ENCODE results near the gene TNS3. TPM values are rescaled to one million over a fixed set of nuclear protein-coding genes. Genes with fewer than 3 reads are reported as not detected.
"Not testable (repeated sequence)": the region's sequence is repeated elsewhere in the genome, so short reads cannot be mapped to it uniquely, and the experiment has no call there.

TNS3 gene
- total and polyA plus RNA-seq, 2 experiments from 2014 or later = 2.7 to 5.7 TPM

DNA sequence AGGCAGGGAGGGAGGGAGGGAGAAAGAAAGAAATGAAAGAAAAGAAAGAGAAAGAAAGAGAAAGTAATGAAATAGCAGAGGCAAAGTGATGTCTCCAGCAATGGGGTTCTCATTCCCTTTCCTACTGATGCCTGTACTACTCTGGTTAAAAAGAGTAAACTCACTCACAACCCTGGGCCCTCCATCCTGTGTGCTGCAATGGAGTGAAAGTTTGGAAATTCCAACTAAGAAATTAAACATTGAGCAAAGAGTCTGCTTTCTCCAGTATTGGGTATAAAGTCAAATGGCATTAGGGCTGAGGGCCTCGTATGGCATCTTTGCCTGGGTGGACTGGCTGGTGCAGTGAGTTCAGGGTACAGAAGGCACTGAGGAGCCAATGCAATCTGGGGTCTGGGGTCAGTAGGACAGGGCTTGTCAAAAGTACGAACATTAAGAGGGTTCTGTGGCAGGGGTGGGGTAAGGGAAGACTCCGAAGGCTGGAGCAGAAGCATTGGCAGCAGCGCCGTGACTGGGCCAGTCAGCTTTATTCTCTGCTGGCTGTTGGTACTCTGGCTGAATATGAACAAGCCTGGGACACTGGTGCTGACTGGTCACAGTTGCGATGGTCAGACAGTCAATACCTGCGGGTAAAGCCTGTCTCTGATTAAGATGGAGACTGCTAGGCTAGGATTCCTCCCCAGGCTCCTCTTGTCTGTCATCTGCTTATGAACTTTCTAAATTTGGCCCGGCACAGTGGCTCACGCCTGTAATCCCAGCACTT is 24.1 kb upstream of the TNS3 start:
- no peaks in the 10 kb centered on the region for H3K4me1 ChIP-seq (ENCODE audit: low read depth)
- TF ChIP-seq, protein P1, sequence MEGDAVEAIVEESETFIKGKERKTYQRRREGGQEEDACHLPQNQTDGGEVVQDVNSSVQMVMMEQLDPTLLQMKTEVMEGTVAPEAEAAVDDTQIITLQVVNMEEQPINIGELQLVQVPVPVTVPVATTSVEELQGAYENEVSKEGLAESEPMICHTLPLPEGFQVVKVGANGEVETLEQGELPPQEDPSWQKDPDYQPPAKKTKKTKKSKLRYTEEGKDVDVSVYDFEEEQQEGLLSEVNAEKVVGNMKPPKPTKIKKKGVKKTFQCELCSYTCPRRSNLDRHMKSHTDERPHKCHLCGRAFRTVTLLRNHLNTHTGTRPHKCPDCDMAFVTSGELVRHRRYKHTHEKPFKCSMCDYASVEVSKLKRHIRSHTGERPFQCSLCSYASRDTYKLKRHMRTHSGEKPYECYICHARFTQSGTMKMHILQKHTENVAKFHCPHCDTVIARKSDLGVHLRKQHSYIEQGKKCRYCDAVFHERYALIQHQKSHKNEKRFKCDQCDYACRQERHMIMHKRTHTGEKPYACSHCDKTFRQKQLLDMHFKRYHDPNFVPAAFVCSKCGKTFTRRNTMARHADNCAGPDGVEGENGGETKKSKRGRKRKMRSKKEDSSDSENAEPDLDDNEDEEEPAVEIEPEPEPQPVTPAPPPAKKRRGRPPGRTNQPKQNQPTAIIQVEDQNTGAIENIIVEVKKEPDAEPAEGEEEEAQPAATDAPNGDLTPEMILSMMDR (IDR thresholded peaks at IDR 0.05; ENCODE audit: low read depth, low read length) = no peak
- H3K9me3 ChIP-seq (ENCODE audit: low read depth) = no peaks in the 10 kb centered on the region
- no peak overlapping the region for H3K4me3 ChIP-seq
- no peak overlapping the region for H3K27ac ChIP-seq
- H3K36me3 ChIP-seq = no peaks in the 10 kb centered on the region
- no peak for DNase-seq (ENCODE audit: low read depth in 1 of 2, low spot score in 1 of 2)
- H3K27me3 ChIP-seq = no peaks in the 10 kb centered on the region

DNA sequence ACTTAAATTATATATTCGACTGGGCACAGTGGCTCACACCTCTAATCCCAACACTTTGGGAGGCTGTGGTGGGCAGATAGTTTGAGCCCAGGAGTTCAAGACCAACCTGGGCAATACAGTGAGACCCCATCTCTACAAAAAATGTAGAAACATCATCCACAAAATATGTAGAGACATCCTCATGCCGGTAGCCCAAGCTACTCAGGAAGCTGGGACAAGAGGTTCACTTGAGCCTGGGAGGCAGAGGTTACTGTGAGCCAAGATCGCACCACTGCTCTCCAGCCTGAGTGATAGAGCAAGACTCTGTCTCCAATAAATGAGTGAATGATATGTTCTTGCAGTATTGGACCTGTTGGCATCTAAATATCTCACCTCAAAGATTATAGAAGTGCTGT is 22.6 kb upstream of the TNS3 start:
- H3K36me3 ChIP-seq = no peaks in the 10 kb centered on the region
- no peak for DNase-seq (ENCODE audit: low read depth in 1 of 2, low spot score in 1 of 2)
- no peaks in the 10 kb centered on the region for H3K4me1 ChIP-seq (ENCODE audit: low read depth)
- no peak overlapping the region for H3K27ac ChIP-seq
- no peaks in the 10 kb centered on the region for H3K27me3 ChIP-seq
- no peaks in the 10 kb centered on the region for H3K9me3 ChIP-seq (ENCODE audit: low read depth)
- H3K4me3 ChIP-seq = no peak overlapping the region
- TF ChIP-seq, protein P1 (IDR thresholded peaks at IDR 0.05; ENCODE audit: low read depth, low read length) = no peak

DNA sequence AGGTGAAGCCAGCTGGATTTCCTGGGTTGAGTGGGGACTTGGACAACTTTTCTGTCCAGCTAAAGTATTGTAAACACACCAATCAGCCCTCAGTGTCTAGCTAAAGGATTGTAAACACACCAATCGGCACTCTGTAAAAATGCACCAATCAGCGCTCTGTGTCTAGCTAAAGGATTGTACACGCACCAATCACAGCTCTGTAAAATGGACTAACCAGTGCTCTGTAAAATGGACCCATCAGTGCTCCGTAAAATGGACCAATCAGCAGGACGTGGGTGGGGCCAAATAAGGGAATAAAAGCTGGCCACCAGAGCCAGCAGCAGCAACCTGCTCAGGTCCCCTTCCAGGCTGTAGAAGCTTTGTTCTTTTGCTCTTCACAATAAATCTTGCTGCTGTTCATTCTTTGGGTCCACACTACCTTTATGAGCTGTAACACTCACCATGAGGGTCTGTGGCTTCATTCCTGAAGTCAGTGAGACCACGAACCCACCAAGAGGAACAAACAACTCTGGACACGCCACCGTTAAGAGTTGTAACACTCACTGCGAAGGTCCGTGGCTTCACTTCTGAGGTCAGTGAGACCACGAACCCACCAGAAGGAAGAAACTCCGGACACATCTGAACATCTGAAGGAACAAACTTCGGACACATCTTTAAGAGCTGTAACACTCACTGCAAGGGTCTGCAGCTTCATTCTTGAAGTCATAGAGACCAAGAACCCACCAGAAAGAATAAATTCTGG is 21.8 kb upstream of the TNS3 start:
- not testable (repeated sequence) for H3K4me1 ChIP-seq (ENCODE audit: low read depth); DNase-seq (ENCODE audit: low read depth in 1 of 2, low spot score in 1 of 2); H3K36me3 ChIP-seq; H3K4me3 ChIP-seq; H3K27me3 ChIP-seq; H3K27ac ChIP-seq; H3K9me3 ChIP-seq (ENCODE audit: low read depth)

DNA sequence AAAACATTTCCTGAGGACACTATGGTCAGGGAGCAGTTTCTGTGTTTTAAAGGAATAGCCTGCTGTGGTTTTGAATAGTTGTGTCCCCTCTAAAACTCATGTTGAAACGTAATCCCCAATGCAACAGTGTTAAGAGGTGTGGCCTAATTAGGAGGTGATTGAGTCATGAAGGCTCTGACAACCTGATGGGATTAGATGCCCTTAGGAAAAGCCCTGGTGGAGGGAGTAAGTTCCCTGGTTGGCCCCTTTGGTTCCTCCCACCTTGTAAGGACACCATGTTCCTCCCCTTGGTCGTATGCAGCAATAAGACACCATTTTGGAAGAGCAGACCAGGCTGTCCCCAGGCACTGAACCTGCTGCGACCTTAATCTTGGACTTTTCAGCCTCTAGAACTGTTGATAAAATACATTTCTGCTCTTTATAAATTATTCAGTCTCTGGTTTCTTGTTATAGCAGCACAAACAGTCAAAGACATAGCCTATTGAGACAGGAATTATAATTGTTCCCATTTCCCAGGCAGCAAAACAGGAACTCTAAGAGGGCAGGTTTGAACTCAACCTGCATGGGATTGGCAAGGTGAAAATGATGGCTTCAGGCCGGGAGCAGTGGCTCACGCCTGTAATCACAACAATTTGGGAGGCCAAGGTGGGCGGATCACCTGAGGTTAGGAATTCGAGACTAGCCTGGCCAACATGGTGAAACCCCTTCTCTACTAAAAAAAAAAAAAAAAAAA is 20.5 kb upstream of the TNS3 start:
- Histone ChIP-seq H3K4me3 (no peak overlapping the region), H3K9me3 (ENCODE audit: low read depth) (no peaks in the 10 kb centered on the region), H3K27me3 (no peaks in the 10 kb centered on the region), H3K4me1 (ENCODE audit: low read depth) (no peaks in the 10 kb centered on the region), H3K27ac (no peak overlapping the region), H3K36me3 (no peaks in the 10 kb centered on the region)
- TF ChIP-seq, protein P1 (IDR thresholded peaks at IDR 0.05; ENCODE audit: low read depth, low read length) = no peak
- DNase-seq (ENCODE audit: low read depth in 1 of 2, low spot score in 1 of 2) = no peak

DNA sequence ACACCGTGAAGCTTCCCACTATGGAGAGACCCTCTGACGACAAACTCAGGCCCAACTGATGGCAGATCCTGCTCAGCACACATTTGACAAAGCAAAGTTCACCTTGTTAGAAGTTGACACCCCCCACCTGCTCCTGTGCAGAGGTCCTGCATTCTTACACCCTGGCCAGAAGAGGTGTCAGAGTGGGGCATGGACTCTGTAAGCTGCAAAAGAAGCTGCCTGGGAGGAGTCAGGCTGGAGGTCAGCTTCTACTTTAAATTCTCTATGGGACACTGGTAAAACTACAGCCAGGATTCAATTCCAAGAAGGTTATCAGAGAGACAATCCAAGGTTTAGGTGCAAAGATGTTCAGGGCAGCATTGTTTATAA is 20.0 kb upstream of the TNS3 start:
- no peak overlapping the region for H3K27ac ChIP-seq
- H3K4me1 ChIP-seq (ENCODE audit: low read depth) = no peaks in the 10 kb centered on the region
- no peaks in the 10 kb centered on the region for H3K36me3 ChIP-seq
- TF ChIP-seq, protein P1 (IDR thresholded peaks at IDR 0.05; ENCODE audit: low read depth, low read length) = no peak
- H3K27me3 ChIP-seq = no peaks in the 10 kb centered on the region
- H3K4me3 ChIP-seq = no peak overlapping the region
- H3K9me3 ChIP-seq (ENCODE audit: low read depth) = no peaks in the 10 kb centered on the region
- DNase-seq (ENCODE audit: low read depth in 1 of 2, low spot score in 1 of 2) = no peak

All from cardiac muscle cell (in vitro differentiated cells and primary cell).